Measurements from ENCODE around the gene STAM.

STAM gene

GRCh38 chr10:17648243-17649035, 4.5 kb downstream of the STAM start:
- DNase-seq, result peak; percentile 69

- DNase-seq, result no peak
Measured at GRCh38 chr10:17649052-17649451, 5.1 kb downstream of the STAM start.

- DNase-seq, result no peak
Measured at GRCh38 chr10:17649836-17650235, 5.9 kb downstream of the STAM start.

GRCh38 chr10:17650416-17650815, 6.5 kb downstream of the STAM start:
- DNase-seq, result no peak

- no peak for DNase-seq
Measured at GRCh38 chr10:17651896-17652295, 7.9 kb downstream of the STAM start.

- DNase-seq, result no peak
Measured at GRCh38 chr10:17652585-17652984, 8.6 kb downstream of the STAM start.

GRCh38 chr10:17655009-17655408, 11.1 kb downstream of the STAM start:
- DNase-seq, result no peak

GRCh38 chr10:17655567-17656146, 11.7 kb downstream of the STAM start:
- DNase-seq, result peak; percentile 70

- DNase-seq, result no peak
Measured at GRCh38 chr10:17657103-17657500, 13.2 kb downstream of the STAM start.

GRCh38 chr10:17659365-17659764, 15.4 kb downstream of the STAM start:
- no peak for DNase-seq

GRCh38 chr10:17660921-17661320, 17.0 kb downstream of the STAM start:
- DNase-seq, result no peak

GRCh38 chr10:17661510-17661909, 17.6 kb downstream of the STAM start:
- DNase-seq, result no peak

- DNase-seq, result no peak
Measured at GRCh38 chr10:17662193-17663138, 18.5 kb downstream of the STAM start.

GRCh38 chr10:17663450-17663849, 19.5 kb downstream of the STAM start:
- no peak for DNase-seq

- no peak for DNase-seq
Measured at GRCh38 chr10:17665747-17666146, 21.8 kb downstream of the STAM start.

- no peak for DNase-seq
Measured at GRCh38 chr10:17668435-17669184, 24.7 kb downstream of the STAM start.

GRCh38 chr10:17669185-17669872, 25.4 kb downstream of the STAM start:
- peak; percentile 72 for DNase-seq

GRCh38 chr10:17671307-17671706, 27.4 kb downstream of the STAM start:
- no peak for DNase-seq

- DNase-seq, result peak; percentile 39
Measured at GRCh38 chr10:17673471-17674061, 29.6 kb downstream of the STAM start.

- DNase-seq, result no peak
Measured at GRCh38 chr10:17674566-17674965, 30.6 kb downstream of the STAM start.

- DNase-seq, result no peak
Measured at GRCh38 chr10:17675638-17676037, 31.7 kb downstream of the STAM start.

- DNase-seq, result no peak
Measured at GRCh38 chr10:17676919-17677318, 33.0 kb downstream of the STAM start.

Data from activated CD4-positive, alpha-beta T cell treated with anti-CD3 and anti-CD28 coated beads, Interleukin-2, amount 50 U/mL, for 16 hours (primary cell).